OCI-LY1 (cell line): ENCODE measurements around the gene PTPN22.

ENCODE experiments used
- EZH2 ChIP-seq: fragments of 200-600 bp; sonication (generic), shearing (Covaris generic); IDR thresholded peaks from 2 replicates; pipeline ENCODE4 v1.8.0; 2017; ENCODE audit warnings: borderline replicate concordance, mixed run types, mild to moderate bottlenecking, antibody characterized with exemption, low read length, moderate library complexity, mixed read lengths
- TF ChIP-seq, protein P1 (sequence below): fragments of 200-600 bp; sonication (generic), shearing (Covaris generic); IDR thresholded peaks from 2 replicates; pipeline ENCODE4 v1.5.1; 2017; ENCODE audit warnings: mild to moderate bottlenecking, antibody characterized with exemption, low read length, moderate library complexity, mixed read lengths

DNA sequence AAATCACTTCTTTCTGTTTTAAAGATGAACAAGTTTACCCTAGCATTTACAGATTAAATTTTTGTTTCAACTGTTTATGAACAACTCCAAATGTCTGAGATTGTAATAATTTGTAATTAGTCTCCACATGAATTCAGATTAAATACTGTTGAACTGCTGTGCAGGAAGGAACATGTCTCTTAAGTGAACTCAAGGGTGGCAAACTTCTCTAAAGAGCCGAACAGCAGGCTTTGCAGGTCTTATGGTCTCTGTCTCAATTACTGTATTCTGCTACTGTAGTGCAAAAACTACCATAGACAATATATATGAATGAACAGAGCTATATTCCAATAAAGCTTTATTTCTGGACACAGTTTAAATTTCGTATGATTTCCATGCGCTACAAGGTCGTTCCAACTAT is 65.9 kb downstream of the PTPN22 start:
- TF ChIP-seq, protein P1, sequence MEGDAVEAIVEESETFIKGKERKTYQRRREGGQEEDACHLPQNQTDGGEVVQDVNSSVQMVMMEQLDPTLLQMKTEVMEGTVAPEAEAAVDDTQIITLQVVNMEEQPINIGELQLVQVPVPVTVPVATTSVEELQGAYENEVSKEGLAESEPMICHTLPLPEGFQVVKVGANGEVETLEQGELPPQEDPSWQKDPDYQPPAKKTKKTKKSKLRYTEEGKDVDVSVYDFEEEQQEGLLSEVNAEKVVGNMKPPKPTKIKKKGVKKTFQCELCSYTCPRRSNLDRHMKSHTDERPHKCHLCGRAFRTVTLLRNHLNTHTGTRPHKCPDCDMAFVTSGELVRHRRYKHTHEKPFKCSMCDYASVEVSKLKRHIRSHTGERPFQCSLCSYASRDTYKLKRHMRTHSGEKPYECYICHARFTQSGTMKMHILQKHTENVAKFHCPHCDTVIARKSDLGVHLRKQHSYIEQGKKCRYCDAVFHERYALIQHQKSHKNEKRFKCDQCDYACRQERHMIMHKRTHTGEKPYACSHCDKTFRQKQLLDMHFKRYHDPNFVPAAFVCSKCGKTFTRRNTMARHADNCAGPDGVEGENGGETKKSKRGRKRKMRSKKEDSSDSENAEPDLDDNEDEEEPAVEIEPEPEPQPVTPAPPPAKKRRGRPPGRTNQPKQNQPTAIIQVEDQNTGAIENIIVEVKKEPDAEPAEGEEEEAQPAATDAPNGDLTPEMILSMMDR: no peak
- TF ChIP-seq EZH2: no peak
